Transverse colon (tissue), 4 donors: ENCODE measurements around the gene PDE8A.

ENCODE experiments used
- POLR2A ChIP-seq: fragments of 450-650 bp; IDR thresholded peaks from one replicate; pipeline ENCODE4 v1.6.1; 2016; ENCODE audit warnings: antibody characterized with exemption, mild to moderate bottlenecking, moderate library complexity
- POLR2AphosphoS5 ChIP-seq, 3 donors: sonication (generic); formaldehyde crosslinking; IDR thresholded peaks; one replicate each; pipeline ENCODE4 v1.6.1; 2016; ENCODE audit warnings: antibody characterized with exemption in 3 of 3
- TF ChIP-seq, protein P1 (sequence below), 5 experiments: fragments of 200-600 bp in 3 of 5; fragments of 450-650 bp in 2 of 5; sonication (generic) in 3 of 5; IDR thresholded peaks; 1 replicate in 2 of 5; 2 replicates in 3 of 5; pipeline ENCODE4 v1.5.1; 2016 to 2017; ENCODE audit warnings: antibody characterized with exemption in 5 of 5, inconsistent platforms in 3 of 5, mild to moderate bottlenecking in 2 of 5, moderate library complexity in 1 of 5

DNA sequence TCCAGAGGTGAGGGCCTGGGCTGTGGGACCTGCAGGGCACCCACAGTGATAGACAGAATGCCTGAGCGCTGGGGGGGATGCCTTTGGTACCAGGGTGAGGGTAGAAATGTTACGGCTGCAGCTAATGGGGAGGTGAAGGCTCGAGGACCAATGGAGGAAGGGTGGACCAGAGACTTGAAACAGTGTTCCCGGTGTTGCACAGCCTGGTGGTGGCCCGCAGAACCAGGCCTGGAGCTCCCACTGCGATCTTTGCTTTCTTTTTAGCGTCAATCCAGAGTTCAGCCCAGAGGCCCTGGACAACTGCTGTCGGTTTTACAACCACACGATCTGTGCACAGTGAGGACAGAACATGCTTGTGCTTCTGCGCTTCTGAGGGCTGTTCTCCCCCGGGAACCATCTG, 36.8 kb upstream of the PDE8A start:
- TF ChIP-seq, protein P1, sequence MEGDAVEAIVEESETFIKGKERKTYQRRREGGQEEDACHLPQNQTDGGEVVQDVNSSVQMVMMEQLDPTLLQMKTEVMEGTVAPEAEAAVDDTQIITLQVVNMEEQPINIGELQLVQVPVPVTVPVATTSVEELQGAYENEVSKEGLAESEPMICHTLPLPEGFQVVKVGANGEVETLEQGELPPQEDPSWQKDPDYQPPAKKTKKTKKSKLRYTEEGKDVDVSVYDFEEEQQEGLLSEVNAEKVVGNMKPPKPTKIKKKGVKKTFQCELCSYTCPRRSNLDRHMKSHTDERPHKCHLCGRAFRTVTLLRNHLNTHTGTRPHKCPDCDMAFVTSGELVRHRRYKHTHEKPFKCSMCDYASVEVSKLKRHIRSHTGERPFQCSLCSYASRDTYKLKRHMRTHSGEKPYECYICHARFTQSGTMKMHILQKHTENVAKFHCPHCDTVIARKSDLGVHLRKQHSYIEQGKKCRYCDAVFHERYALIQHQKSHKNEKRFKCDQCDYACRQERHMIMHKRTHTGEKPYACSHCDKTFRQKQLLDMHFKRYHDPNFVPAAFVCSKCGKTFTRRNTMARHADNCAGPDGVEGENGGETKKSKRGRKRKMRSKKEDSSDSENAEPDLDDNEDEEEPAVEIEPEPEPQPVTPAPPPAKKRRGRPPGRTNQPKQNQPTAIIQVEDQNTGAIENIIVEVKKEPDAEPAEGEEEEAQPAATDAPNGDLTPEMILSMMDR (IDR thresholded peaks at IDR 0.05), result no peak
- TF ChIP-seq POLR2AphosphoS5 (IDR thresholded peaks at IDR 0.05) (no peak), POLR2A (no peak)
